GM19023 (cell line): ENCODE measurements around the gene PFKFB3.

Experiments
- ATAC-seq: cut with Tn5 transposase; IDR thresholded peaks from one replicate; pipeline ENCODE4 v1.9.1; 2021; ENCODE audit warnings: mild to moderate bottlenecking, moderate library complexity; ENCODE audit not compliant: unreplicated experiment

PFKFB3 gene

GRCh38 chr10:6218692-6219493 lies 16.2 kb downstream of the PFKFB3 start:
- no peak for ATAC-seq

- no peak for ATAC-seq
These were observed 16.7 kb downstream of the PFKFB3 start for GRCh38 chr10:6219494-6219836.

GRCh38 chr10:6220418-6221191 lies 17.9 kb downstream of the PFKFB3 start:
- no peak for ATAC-seq

GRCh38 chr10:6221192-6221940 lies 18.6 kb downstream of the PFKFB3 start:
- ATAC-seq, result no peak

- ATAC-seq, result no peak
These were observed 19.4 kb downstream of the PFKFB3 start for GRCh38 chr10:6221971-6222751.

GRCh38 chr10:6222755-6223154 lies 20.0 kb downstream of the PFKFB3 start:
- ATAC-seq, result no peak

- no peak for ATAC-seq
These were observed 21.2 kb downstream of the PFKFB3 start for GRCh38 chr10:6223981-6224380.

GRCh38 chr10:6224781-6225180 lies 22.0 kb downstream of the PFKFB3 start:
- no peak for ATAC-seq

- no peak for ATAC-seq
These were observed 22.6 kb downstream of the PFKFB3 start for GRCh38 chr10:6225263-6225814.

- ATAC-seq, result no peak
These were observed 23.5 kb downstream of the PFKFB3 start for GRCh38 chr10:6226216-6226615.

- no peak for ATAC-seq
These were observed 24.6 kb downstream of the PFKFB3 start for GRCh38 chr10:6227346-6227745.

GRCh38 chr10:6228010-6228511 lies 25.3 kb downstream of the PFKFB3 start:
- ATAC-seq, result no peak

GRCh38 chr10:6228647-6229046 lies 25.9 kb downstream of the PFKFB3 start:
- ATAC-seq, result no peak

- no peak for ATAC-seq
These were observed 26.6 kb downstream of the PFKFB3 start for GRCh38 chr10:6229290-6229689.

GRCh38 chr10:6229746-6230145 lies 27.0 kb downstream of the PFKFB3 start:
- ATAC-seq, result no peak

- ATAC-seq, result no peak
These were observed 27.6 kb downstream of the PFKFB3 start for GRCh38 chr10:6230315-6230714.

- no peak for ATAC-seq
These were observed 28.4 kb downstream of the PFKFB3 start for GRCh38 chr10:6231146-6231545.

GRCh38 chr10:6231730-6232129 lies 29.0 kb downstream of the PFKFB3 start:
- ATAC-seq, result no peak

GRCh38 chr10:6232225-6232807 lies 29.6 kb downstream of the PFKFB3 start:
- no peak for ATAC-seq
